NCI-H2107 treated with DMSO at 0.1 percent for 48 hours (cell line): ENCODE results near the gene CHST4.
"Not testable (repeated sequence)": the region's sequence is repeated elsewhere in the genome, so short reads cannot be mapped to it uniquely, and the experiment has no call there.

Source experiments
- DNase-seq: peaks from one replicate; lab custom pipeline; 2025; ENCODE audit not compliant: unreplicated experiment; lab: John Stamatoyannopoulos, UW

Gene CHST4

DNA sequence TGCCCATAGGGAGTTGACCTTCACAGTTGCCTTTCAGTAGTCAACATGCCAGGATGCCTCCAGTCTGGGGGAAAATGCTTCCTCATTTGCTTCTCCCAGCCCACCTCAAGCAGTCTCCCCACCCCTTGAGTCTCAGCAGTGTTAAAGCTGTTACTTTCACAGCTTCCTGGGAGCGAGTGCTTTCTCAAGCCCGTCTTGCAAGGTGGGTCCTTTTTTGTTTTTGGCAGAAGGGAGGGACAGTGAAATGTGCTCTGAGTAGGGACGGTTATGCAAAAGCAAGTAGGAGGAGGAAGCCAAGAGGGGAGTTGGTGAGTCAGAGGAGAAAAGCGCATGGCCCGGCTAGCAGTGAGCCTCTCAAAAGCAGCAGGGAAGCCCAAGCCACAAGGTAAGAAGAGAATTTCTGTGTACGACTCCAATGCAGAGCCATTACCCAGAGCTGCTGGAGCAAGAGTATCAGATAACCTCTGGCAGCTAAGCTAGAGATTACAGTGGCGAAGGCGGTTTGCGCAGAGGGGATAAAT is at the start of gene CHST4:
TSS of gene CHST4 (plus strand) at position 316 of the 521 bp plus-strand sequence. CDS start 10,252 bp downstream, outside the sequence.
- DNase-seq, result peak; percentile 96

DNA sequence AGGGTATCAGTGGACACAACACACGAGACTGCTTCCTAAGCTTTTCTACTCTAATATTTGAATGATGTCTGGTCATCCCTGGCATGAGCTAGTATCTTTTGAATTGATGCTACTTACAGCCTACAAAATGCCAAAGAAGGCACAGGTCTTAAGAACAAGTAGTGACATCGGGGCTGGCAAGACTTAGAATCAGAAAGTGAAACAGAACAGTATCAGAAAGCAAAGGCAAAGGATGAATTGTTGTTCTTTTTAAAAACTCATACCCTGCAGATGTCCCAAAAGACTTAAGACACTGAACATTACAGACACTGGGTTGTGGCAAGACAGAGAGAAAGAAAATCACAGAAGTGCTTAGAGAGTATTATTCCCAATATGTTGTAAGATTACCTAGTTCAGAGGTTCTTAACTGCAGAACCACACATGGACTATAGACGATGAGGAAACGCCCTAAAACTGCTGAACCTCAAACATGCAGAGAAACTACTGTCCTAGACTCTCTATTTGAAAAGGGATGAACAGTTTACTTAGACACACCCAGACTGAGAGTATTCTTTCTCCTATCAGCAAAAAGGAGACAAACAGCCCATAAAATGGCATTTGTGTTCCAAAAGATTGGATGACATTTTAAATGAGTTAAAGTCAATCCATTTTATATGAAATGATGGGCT is 49.6 kb upstream of the CHST4 start:
- DNase-seq, result no peak

DNA sequence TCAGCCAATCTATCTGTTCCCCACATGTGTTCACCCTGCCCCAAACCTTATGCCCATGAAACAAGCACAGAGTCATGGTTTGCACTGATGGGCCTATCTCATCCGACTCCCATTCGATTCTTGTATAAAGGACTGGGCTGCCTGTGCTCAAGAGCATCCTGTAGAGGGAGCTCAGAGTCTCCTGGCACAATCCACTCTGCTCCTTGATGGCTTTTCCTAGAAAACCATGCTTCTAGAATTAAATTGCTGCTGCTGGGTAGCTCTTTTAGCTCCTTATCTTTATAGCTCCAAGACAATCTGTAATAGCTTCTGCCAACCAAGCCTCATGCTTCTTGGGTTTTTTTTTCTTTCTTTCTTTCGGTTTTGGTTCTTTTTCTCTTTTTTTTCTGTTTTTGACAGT is 46.8 kb upstream of the CHST4 start:
- no peak for DNase-seq

DNA sequence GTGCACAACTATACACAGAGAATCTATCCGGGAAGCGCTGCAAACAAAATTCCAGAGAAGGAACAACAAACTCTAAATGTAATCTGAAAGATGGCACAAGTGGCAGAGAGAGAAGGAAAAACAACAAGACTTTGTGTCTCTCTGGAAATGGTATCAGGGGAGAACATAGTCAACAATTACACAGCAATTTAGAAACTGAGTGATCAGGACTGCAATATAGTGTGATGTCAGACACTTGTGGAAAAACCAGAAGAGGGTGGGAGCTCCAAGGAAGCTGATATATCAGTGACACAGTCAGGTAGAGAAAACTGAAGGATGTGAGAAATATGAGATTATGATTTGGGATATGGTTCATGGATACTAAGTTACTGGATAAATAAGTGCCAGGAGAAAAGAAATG is 45.3 kb upstream of the CHST4 start:
- DNase-seq, result no peak

DNA sequence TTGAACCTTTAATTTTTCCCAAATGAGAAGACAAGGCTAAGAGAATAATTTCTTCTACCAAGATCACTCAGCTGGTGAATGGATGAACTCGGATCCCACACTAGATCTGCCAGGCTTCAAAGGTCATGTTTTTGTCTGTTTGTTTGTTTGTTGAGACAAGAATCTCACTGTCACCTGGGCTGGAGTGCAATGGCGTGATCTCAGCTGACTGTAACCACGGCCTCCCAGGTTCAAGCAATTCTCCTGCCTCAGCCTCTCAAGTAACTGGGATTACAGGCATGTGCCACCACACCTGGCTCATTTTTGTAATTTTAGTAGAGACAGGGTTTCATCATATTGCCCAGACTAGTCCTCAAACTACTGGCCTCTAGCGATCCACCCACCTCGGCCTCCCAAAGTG is 43.7 kb upstream of the CHST4 start:
- DNase-seq, result no peak

DNA sequence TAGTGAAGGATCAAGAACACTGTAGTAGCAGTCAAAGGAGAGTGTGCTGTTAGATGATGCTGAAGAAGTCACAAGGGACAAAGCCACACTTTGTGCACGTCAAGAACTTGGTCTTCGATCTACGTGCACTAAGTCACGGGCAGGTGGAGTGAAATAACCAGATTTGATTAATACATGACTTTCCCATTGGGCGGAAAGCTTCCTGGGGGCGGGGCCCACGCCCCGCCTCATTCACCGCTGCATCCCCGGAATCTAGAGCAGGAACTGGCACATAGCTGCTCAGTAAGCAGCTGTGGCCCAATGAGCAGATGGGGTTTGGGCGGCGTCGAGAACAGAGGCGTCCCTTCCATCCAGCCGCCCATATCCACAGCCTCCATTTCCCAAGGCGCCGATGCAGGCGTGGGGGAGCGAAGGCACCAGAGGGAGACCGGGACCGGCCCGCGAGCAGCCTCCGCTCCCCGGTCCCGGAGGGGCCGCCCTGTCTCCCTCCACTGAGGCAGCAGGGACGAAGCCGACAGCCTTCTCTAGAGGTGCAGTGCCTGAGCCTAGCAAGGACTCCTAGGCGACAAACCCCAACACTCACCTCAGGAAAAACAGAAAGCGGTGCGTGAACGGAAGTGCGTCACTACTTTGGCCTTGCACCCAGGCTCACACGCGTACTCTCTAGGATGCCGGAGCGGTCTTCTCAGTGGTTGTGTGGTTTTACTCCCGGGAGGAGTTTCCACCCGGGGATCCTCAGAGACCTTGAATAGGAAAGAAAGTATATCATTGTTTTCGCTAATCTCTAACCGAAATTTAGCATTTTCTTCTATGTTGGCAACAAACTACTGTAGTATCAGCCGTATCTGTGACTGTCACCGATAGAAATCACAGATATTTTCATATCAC is 42.0 kb upstream of the CHST4 start:
- peak; percentile 91 for DNase-seq

DNA sequence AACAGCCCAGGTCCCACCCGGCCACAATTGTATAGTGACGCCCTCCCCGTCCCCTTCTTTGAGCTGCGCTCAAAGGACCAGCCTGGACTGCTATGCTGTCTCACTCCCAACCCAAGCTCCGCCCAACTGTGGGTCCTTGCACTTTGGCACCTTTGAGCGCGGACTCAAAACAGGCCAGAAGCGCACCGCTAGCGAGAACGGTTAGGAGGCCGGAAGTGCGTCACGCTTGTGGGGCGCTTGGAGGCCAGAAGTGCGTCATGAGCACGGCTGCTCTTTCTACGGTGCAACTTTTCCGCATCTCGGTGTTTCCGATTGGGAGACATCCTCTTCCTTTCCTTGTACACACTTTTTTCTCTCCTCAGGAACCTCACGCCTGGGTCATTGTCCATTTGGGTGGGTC is 37.1 kb upstream of the CHST4 start, which contains the start of gene ZNF19:
TSS of gene ZNF19 (minus strand) at position 203 of the 400 bp plus-strand sequence. CDS start 7,210 bp downstream, outside the sequence.
- no peak for DNase-seq

DNA sequence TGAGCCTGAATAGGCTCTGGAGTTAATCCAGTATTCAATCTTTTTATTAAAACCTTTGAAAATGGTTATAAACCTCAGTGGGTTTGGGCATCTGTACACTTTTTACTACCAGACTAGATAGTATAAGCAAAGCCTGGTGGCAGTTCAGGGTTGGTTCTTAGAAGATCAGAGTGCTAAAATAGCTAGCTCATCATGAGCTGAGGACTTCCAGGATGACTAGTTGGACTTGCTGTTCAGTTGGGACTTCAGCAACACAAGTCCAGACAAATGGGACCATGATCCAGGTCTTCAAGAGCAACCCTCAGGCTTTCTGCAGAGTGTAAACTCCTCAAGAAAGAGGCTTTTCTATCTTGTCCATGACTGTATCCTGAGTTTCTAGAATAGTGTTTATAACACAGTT is 35.9 kb upstream of the CHST4 start:
- DNase-seq, result no peak

DNA sequence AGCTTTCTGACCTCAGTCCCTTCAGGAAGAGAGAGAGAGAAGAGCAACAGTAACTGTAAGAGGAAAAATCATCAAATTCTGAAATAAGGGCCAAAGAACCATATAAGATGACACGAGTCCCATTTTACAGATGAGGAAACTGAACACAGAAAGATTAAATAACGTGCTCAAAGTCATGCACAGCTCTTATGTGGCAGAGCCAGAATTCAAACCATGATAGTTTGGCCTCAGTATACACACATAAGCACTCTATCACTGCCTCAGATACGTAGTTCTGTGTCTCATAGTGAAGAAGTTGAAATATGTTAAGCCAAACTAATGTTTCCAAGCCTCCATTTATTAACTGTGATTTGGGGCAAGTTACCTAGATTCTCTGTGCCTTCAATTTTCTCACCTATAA is 35.2 kb upstream of the CHST4 start:
- DNase-seq, result no peak

DNA sequence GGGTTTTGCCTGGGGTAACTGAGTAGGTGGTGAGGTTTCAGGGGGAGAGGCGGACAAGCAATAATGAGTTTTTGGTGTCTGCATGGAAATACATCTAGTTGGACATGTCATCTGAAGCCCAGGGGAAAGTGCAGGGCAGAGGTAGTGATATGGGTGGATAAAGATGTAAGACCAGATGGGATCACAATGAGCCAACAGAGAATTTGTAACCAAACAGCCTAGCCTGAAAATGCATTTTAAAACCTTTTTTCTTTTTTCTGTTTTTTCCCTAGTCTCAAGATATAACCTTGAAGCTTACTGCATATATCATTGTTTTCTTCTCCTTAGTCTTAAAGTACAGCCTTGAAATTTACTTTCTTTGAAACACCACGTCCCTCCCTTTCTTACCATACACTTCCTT is 33.4 kb upstream of the CHST4 start:
- DNase-seq, result no peak

DNA sequence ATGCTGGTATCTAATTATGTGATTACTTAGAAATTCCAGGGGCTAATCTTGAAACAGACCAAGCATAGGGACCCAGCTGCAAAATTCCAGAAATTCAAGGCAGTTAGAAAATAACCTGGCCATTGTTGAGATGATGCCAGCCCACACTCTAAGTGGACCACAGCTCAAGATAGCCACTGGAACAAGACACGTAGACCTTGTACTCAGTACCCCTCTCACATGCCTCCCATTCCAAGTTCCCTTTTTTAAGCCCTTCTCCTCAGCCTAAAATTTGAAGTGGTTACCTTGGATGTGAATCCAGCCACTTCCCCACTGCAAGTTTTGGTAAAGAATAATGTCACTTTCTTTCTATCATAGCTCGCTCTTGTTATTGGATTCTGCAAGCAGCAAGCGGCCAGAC is 33.0 kb upstream of the CHST4 start:
- DNase-seq, result no peak

DNA sequence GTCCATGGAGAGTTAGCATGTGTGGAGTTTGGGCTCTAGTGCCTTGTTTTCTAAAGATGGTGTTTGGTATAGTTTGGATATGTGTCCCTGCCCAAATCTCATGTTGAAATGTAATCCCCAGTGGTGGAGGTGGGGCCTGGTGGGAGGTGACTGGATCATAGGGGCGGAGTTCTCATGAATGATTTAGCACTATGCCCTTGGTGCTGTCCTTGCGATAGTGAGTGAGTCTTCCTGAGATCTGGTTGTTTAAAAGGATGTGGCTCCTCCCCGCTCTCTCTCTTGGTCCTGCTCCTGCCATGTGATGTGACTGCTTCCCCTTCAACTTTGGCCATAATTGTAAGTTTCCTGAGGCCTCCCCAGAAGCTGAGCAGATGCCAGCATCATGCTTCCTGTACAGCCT is 28.2 kb upstream of the CHST4 start:
- DNase-seq, result no peak

DNA sequence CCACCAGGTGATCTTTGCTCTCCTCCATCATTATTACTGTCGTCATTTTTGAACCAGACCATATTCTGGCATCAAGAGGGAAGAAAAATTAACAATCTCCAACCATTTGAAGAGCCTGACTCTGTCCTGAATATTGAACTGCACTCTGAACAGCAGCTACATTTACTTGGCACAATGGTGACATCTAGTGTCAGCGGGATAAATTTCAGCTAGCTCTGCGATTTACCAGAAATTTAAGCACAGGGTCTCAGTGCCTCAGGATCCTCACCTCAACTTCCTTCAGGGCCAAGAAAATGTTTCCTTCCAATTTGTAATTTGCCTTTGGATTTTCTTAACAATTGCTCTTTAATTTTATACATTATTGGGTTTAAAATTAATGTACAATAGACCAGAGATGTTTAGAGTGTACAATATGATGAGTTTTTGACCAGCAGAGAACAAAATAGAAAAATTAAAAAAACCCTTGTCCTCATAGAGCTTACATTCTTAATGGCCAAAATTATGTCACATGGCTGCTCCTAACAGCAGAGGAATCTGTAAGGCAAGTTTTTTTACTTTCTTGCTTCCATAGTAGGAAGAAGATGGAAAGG is 26.4 kb upstream of the CHST4 start:
- peak; percentile 60 for DNase-seq

DNA sequence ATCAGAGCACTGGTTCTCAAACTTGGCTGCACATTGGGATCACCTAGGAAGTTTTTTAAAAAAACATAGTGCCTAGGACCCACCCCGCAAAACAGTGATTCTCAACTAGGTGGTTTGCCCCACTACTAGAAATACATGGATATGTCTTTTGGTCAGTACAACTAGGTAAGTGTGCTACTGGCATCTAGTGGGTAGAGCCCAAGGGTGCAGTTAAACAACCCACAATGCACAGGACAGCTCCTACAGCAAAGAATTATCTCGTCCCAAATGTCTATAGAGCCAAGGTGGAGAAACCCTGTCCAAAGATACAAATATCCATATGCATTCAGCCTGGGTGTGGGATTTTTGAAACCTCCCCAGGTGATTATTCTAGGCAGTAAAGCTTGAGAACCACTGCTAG is 25.3 kb upstream of the CHST4 start:
- DNase-seq, result no peak

DNA sequence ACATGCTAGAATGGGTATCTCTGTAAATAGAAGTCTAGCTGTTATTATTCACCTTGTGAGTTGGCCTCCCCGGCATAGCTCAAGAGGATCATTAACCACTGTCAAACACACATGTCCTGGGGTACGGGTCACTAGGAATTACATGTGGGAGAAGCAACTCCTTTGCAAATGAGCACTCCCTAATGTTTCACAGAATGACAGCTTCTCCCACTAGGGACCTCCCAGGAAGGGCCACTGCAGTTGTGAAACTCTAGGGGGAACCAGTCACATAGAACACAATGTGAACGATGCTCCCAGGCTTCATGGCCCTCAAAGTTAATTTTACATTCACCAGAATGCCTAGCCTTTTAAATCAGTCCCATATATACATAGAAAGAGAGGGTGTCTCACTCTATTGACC is 24.7 kb upstream of the CHST4 start:
- DNase-seq, result no peak

DNA sequence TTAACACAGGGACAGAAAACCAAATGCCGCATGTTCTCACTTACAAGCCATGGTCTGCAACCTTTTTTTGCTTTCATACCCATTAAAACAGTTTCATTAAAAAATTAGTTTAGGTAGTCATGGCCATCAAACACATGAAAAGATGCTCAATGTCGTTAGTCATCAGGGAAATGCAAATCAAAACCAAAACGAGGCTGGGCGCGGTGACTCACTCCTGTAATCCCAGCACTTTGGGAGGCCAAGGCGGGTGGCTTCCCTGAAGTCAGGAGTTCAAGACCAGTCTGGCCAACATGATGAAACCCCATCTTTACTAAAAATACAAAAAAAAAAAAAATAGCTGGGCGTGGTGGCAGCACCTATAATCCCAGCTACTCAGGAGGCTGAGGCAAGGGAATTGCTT is 22.2 kb upstream of the CHST4 start:
- DNase-seq, result not testable (repeated sequence)

DNA sequence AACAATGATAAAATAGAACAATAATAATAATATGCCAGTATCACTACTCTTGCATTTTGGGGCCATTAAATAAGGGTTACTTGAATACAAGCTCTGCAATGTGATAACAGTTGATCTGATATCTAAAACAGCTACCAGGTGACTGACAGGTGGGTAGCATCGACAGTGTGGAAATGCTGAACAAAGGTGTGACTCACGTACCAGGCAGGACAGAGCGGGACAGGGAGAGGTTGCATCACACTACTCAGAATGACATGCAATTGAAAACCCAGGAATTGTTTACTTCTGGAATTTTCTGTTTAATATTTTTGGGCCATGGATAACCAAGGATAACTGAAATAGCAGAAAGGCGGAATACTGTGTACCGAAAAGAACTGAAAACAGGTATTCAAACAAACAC is 21.3 kb upstream of the CHST4 start:
- no peak for DNase-seq

DNA sequence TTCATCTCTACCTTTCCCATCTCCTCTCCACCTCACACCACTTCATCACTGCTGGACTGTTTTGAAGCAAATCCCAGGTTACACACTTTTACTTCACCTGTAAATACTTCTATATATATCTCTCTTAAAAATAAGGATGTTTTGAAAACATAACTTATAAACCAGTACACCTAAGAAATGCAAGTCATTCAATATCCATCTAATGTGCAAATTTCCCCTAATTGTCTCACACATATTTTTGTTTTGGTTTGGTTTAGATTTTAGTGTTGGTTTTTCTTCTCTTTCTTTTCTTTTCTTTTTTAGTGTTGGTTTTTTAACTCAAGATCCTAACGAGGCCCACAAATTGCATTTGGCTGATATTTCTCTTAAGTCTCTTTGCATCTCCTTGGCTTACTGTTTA is 19.2 kb upstream of the CHST4 start:
- no peak for DNase-seq

DNA sequence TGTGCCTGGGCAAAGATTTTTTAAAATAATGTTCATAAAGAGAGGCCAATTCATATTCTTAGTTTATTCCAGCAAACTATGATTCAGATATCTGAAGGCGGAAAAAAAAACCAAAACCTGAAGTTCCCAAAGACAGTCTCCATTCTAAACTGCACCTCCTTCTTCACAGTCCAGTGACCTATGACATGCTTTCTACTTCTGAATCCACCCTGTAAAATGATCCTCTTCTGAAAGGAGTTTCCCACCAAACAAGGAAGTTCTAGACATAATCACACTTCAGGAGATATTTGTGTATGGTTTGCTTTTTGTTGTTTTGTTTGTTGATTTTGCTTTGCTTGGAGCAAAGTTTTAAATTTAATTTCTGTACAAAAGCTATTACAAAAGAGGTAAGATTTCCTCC is 12.9 kb upstream of the CHST4 start:
- no peak for DNase-seq

DNA sequence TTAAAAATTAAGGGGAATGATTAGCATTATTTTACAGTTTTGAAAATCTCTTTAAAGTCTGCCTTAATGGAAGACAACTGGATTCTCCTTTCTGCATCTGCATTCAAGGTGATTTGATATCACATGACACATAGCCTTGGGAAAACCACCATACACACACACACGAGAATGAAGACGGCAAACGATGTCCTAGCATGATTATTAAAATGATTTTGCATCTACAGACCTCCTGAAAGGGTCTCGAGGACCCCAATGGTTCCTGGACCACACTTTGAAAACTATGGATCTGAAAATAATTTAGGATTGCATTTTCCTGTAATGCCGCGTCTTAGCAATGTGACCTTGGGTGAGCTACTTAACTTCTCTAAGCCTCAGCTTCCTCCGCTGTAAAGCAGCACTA is 11.8 kb upstream of the CHST4 start:
- DNase-seq, result no peak

DNA sequence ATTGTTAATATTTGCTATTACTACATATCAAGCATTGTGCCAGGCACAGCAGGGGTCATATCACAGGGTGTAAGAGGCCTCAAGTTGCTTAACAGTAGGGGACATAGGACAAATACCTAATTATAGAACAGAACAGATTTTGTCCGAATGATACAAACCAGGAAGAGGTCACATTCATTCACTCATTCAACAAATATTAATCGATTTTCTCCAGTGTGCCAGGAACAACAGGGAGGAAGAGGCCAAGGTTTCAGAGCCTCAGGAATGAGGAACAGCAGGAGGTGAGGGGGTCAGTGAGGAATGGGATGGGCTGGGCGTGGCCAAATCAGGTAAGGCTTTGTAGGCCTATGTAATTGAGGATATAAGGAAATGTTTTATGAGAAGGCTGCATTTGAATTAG is 11.2 kb upstream of the CHST4 start:
- no peak for DNase-seq

DNA sequence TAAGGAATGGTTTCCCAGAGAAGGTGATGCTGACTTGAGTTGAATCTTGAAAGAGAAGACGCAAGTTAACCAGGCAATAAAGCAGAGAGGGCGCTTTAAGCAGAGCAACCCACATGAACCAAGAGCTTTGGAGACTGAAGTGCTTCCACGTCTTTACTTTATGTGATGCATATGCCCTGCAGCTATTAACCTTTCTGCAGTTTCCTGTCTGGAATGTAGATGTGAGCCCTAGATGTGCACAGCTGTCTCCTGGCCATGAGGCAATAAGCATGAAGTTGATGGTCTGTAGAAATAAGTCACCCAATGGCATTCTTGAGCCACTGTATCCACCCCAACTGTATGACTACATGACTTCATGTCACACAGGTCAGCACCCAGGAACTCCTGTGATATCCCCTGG is 5.7 kb upstream of the CHST4 start:
- DNase-seq, result no peak
